OCI-LY3 (cell line): Measurements from ENCODE around the gene LRRC4C.
A peak's percentile ranks its signal among the peaks of the same experiment; 100 is the strongest.

Source experiments
- EZH2phosphoT487 ChIP-seq: fragments of 200-600 bp; shearing (Covaris generic); IDR thresholded peaks from 2 replicates; pipeline ENCODE4 v1.6.1; 2018; ENCODE audit warnings: antibody characterized with exemption, mixed run types, low read depth
- TF ChIP-seq, protein P1 (sequence below): fragments of 200-600, 300-600 bp; sonication (generic); IDR thresholded peaks from 2 replicates; pipeline ENCODE4 v1.5.1; 2014; ENCODE audit warnings: antibody characterized with exemption, low read length, low read depth

DNA sequence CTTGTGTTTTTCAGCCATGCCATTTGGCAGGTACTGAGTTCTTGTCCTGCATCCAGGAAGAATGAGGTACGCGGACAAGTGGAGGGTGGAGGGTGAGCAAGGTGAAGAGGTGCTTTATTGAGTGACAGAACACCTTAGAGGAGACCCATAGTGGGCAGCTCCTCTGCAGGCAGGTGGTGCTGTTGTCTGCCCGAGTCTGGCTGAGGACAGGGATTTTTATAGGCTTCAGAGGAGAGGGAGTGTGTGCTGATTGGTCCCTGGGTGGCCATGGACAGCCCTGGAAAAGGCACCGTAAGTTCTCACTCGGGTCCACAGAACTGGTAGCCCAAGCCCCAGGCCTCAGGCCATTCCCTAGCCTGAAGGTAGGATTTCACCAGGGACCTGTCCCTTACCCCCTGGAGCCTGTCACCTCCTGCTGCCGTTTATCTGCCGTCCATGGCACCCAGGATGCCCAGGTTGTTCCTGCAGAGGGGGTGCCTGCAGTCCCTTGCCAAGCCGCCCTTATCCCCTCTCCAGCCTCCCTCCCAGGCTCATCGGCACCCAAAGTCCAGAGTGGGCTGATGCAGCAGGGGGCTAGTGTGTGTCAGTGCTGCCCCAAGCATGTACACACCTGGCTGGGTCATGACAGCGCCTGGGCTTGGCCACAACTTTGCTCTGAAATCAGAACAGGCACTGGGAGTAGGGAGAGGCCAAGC lies 213.6 kb downstream of the LRRC4C start:
- TF ChIP-seq, protein P1, sequence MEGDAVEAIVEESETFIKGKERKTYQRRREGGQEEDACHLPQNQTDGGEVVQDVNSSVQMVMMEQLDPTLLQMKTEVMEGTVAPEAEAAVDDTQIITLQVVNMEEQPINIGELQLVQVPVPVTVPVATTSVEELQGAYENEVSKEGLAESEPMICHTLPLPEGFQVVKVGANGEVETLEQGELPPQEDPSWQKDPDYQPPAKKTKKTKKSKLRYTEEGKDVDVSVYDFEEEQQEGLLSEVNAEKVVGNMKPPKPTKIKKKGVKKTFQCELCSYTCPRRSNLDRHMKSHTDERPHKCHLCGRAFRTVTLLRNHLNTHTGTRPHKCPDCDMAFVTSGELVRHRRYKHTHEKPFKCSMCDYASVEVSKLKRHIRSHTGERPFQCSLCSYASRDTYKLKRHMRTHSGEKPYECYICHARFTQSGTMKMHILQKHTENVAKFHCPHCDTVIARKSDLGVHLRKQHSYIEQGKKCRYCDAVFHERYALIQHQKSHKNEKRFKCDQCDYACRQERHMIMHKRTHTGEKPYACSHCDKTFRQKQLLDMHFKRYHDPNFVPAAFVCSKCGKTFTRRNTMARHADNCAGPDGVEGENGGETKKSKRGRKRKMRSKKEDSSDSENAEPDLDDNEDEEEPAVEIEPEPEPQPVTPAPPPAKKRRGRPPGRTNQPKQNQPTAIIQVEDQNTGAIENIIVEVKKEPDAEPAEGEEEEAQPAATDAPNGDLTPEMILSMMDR, result peak; percentile 49
- no peak for TF ChIP-seq EZH2phosphoT487
